Measurements from ENCODE around the gene ADRM1.

Gene ADRM1

GRCh38 chr20:62317167-62317655 is 14.4 kb downstream of the ADRM1 start:
- Histone ChIP-seq H3K27ac (no peak overlapping the region), H3K9me3 (ENCODE audit: severe bottlenecking) (no peaks in the 10 kb centered on the region), H3K4me3 (ENCODE audit: low read depth, low read length) (no peak overlapping the region), H3K36me3 (peaks cover 79% of the 10 kb centered on the region), H3K27me3 (ENCODE audit: insufficient read depth, low read depth, severe bottlenecking) (no peaks in the 10 kb centered on the region)
- TF ChIP-seq CTCF (IDR thresholded peaks at IDR 0.05; ENCODE audit: low read depth, low read length) = no peak
- DNase-seq = no peak

- H3K4me3 ChIP-seq (ENCODE audit: low read depth, low read length) = no peak overlapping the region
- H3K9me3 ChIP-seq (ENCODE audit: severe bottlenecking) = no peaks in the 10 kb centered on the region
- peaks cover 73% of the 10 kb centered on the region for H3K36me3 ChIP-seq
- no peak overlapping the region for H3K27ac ChIP-seq
- DNase-seq = no peak
- H3K27me3 ChIP-seq (ENCODE audit: insufficient read depth, low read depth, severe bottlenecking) = no peaks in the 10 kb centered on the region
- no peak for TF ChIP-seq CTCF (IDR thresholded peaks at IDR 0.05; ENCODE audit: low read depth, low read length)
Observed at GRCh38 chr20:62318400-62319345, 15.9 kb downstream of the ADRM1 start.

- Histone ChIP-seq H3K9me3 (ENCODE audit: severe bottlenecking) (no peaks in the 10 kb centered on the region), H3K4me3 (ENCODE audit: low read depth, low read length) (no peak overlapping the region), H3K27ac (no peak overlapping the region), H3K36me3 (peaks cover 77% of the 10 kb centered on the region), H3K27me3 (ENCODE audit: insufficient read depth, low read depth, severe bottlenecking) (no peaks in the 10 kb centered on the region)
- no peak for TF ChIP-seq CTCF (IDR thresholded peaks at IDR 0.05; ENCODE audit: low read depth, low read length)
- no peak for DNase-seq
Observed at GRCh38 chr20:62319346-62319909, 16.6 kb downstream of the ADRM1 start.

GRCh38 chr20:62320581-62321354 is 18.0 kb downstream of the ADRM1 start:
- no peak overlapping the region for H3K4me3 ChIP-seq (ENCODE audit: low read depth, low read length)
- DNase-seq = peak; percentile 76
- no peak for TF ChIP-seq CTCF (IDR thresholded peaks at IDR 0.05; ENCODE audit: low read depth, low read length)
- peaks cover 74% of the 10 kb centered on the region for H3K36me3 ChIP-seq
- no peaks in the 10 kb centered on the region for H3K27me3 ChIP-seq (ENCODE audit: insufficient read depth, low read depth, severe bottlenecking)
- no peaks in the 10 kb centered on the region for H3K9me3 ChIP-seq (ENCODE audit: severe bottlenecking)
- H3K27ac ChIP-seq = no peak overlapping the region

GRCh38 chr20:62321521-62321948 is 18.7 kb downstream of the ADRM1 start:
- DNase-seq = peak; percentile 72
- Histone ChIP-seq H3K27ac (no peak overlapping the region), H3K9me3 (ENCODE audit: severe bottlenecking) (no peaks in the 10 kb centered on the region), H3K4me3 (ENCODE audit: low read depth, low read length) (no peak overlapping the region), H3K36me3 (peaks cover 74% of the 10 kb centered on the region), H3K27me3 (ENCODE audit: insufficient read depth, low read depth, severe bottlenecking) (no peaks in the 10 kb centered on the region)
- no peak for TF ChIP-seq CTCF (IDR thresholded peaks at IDR 0.05; ENCODE audit: low read depth, low read length)

Measured in WERI-Rb-1 (cell line).